Raji (cell line): ENCODE data around the gene TSPAN8.

Experiments used
- POLR2A ChIP-seq: IDR thresholded peaks from 2 replicates; pipeline ENCODE4 v1.6.1; 2011; ENCODE audit warnings: low read depth, low read length, control low read depth; ENCODE audit not compliant: insufficient read depth

The TSPAN8 gene

DNA sequence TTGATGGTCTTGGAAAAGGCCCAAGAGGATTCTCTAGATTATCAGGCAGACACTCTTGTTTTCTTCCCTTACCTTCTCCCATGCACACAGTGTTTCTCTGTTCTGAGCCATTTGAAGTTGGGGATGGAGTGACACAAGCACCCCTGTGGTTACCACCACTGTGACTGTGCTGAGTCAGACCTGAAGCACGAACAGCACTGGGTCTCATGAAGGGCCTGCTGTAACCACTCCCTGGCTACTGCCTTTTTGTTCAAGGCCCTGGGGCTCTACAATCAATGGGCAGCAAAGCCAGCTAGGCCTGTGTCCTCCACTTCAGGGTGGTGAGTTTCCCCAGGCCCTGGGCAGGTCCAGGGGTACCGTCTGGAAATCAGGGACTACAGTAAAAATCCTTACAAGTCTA lies 65.5 kb downstream of the TSPAN8 start:
- TF ChIP-seq POLR2A: no peak

DNA sequence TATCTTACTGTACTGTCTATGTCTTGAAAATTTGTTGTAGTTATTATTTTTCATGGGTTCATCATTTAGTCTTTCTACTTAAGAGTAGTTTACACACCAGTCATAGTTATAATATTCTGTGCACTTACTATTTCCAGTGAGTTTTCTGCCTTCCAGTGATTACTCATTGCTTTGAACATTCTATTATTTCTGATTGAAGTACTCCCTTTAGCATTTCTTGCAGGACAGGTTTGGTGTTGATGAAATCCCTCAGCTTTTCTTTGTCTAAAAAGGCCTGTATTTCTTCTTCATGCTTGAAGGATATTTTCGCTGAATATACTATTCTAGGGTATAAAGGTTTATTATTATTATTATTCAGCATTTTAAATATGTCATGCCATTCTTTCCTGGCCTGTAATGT lies 66.8 kb downstream of the TSPAN8 start:
- TF ChIP-seq POLR2A: no peak

DNA sequence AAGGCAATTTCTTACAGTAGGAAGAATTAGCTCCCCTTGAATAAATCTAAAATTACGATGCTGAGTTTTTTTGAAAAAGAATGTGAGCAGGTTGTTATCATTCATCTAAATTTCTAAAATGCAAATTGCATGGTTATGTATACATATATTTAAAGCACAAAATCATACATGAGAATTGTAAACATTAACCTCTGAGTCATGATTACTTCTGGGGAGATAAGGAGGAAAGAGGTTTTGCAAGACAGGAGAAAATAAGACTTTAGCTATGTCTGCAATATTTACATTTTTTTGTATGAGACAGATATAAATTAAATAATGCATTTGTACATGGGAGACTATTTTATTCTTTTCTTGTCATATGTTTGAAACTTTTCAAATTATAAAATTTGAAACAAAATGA lies 72.2 kb downstream of the TSPAN8 start:
- no peak for TF ChIP-seq POLR2A

DNA sequence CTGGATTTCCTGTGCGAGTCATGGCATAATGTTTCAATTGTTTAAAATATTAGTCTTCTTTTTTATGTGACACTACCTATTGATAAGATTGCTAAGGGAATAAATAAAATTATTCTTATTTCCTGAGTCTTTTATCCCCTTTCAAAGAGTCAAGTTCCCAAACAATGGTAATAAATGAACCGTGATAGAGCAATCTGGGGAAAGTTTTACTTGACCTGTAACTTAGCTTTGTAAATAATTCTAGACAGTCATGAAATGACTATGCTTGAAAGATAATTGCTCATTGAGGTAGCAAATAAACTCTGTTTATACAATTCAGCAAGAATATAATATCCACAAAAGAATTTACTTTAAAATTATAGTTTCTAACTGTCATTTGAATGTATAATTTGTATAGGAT lies 82.1 kb downstream of the TSPAN8 start:
- no peak for TF ChIP-seq POLR2A
